GM12878 (cell line): ENCODE results near the gene FLACC1. TPM values are rescaled to one million over a fixed set of nuclear protein-coding genes. Genes with fewer than 3 reads are reported as not detected.

ENCODE experiments used
- ATAC-seq: fragments of 200-7000 bp; cut with Tn5 transposase; 3 replicates; pipeline ENCODE4 v1.9.1; 2020; ENCODE audit warnings: mild to moderate bottlenecking, moderate library complexity
- BruUV-seq: library from RNA; stranded (reverse); fragments of 400-500 nt; replicated peaks from 2 replicates; lab custom pipeline; 2021; lab: Mats Ljungman, UMichigan
- CTCF ChIA-PET: fragments of 300-600 bp; sonication (Branson Sonifier 250); formaldehyde crosslinking; extraction: SDS; loops from one replicate; lab custom pipeline; 2021; ENCODE audit warnings: inconsistent platforms; lab: Yijun Ruan, JAX
- POLR2A ChIA-PET: fragments of 350-600 bp; formaldehyde crosslinking; extraction: SDS; loops from one replicate; lab custom pipeline; 2021; ENCODE audit warnings: inconsistent platforms; lab: Charles Lee
- RAD21 ChIA-PET: fragments of 300-600 bp; sonication (Branson Sonifier 250); formaldehyde crosslinking; loops from one replicate; lab custom pipeline; 2023; ENCODE audit warnings: antibody characterized with exemption; ENCODE audit not compliant: unreplicated experiment; lab: Charles Lee
- SMC1A ChIA-PET: fragments of 300-600 bp; sonication (Branson Sonifier 250); formaldehyde crosslinking; loops from one replicate; lab custom pipeline; 2023; ENCODE audit not compliant: unreplicated experiment, uncharacterized antibody; lab: Charles Lee
- DNase-seq: peaks from one replicate; pipeline ENCODE4 v3.0.0-alpha.2; 2011; ENCODE audit warnings: low read depth, low spot score
- FAIRE-seq: peaks from 3 replicates; lab custom pipeline; 2011; peaks lifted over from hg19 to GRCh38; lab: Jason Lieb, UNC
- H2AFZ ChIP-seq: 2 replicates; pipeline ENCODE4 v1.6.0; 2011; ENCODE audit warnings: low read depth, low read length, control low read depth; ENCODE audit not compliant: control insufficient read depth
- H3K27ac ChIP-seq: 2 replicates; pipeline ENCODE4 v1.5.1; 2011; ENCODE audit warnings: control low read depth; ENCODE audit not compliant: control insufficient read depth, insufficient read depth
- H3K27me3 ChIP-seq, 2 experiments: replicated peaks in 1 of 2; 2 replicates each; pipeline versions ENCODE4 v1.6.0 to v1.6.1; 2011; ENCODE audit warnings: low read length in 1 of 2; ENCODE audit not compliant: control insufficient read depth in 2 of 2, insufficient read depth in 2 of 2
- H3K36me3 ChIP-seq, 2 experiments: 2 replicates each; pipeline ENCODE4 v1.5.1; 2011; ENCODE audit warnings: low read length in 1 of 2; ENCODE audit not compliant: control insufficient read depth in 2 of 2, insufficient read depth in 2 of 2
- H3K4me1 ChIP-seq: 2 replicates; pipeline ENCODE4 v1.6.1; 2011; ENCODE audit warnings: mild to moderate bottlenecking, low read length, moderate library complexity, mixed read lengths; ENCODE audit not compliant: control insufficient read depth, insufficient read depth
- H3K4me2 ChIP-seq: 2 replicates; pipeline ENCODE4 v1.6.0; 2011; ENCODE audit warnings: control low read depth; ENCODE audit not compliant: control insufficient read depth, insufficient read depth
- H3K4me3 ChIP-seq: fragments of 200-600 bp; sonication (generic); 2 replicates; pipeline ENCODE4 v1.5.1; 2016
- H3K79me2 ChIP-seq: 2 replicates; pipeline ENCODE4 v1.6.0; 2011; ENCODE audit warnings: low read length; ENCODE audit not compliant: control insufficient read depth, insufficient read depth
- H3K9ac ChIP-seq: 2 replicates; pipeline ENCODE4 v1.8.0; 2011; ENCODE audit warnings: low read length, control low read depth, mixed read lengths; ENCODE audit not compliant: control insufficient read depth, insufficient read depth
- H3K9me3 ChIP-seq: replicated peaks from 3 replicates; pipeline ENCODE4 v1.5.1; 2011; ENCODE audit warnings: mild to moderate bottlenecking, low read length; ENCODE audit not compliant: control insufficient read depth, insufficient read depth
- H4K20me1 ChIP-seq: 2 replicates; pipeline ENCODE4 v1.6.0; 2011; ENCODE audit not compliant: control insufficient read depth, insufficient read depth
- BHLHE40 ChIP-seq, 2 experiments: fragments of 450-650 bp in 1 of 2; IDR thresholded peaks; 2 replicates each; pipeline ENCODE4 v1.6.1; 2011 to 2017; ENCODE audit warnings: low read depth in 2 of 2, borderline replicate concordance in 1 of 2, improper control_type of control experiment in 1 of 2, low read length in 1 of 2, mild to moderate bottlenecking in 1 of 2
- CBFB ChIP-seq: IDR thresholded peaks from 2 replicates; pipeline ENCODE4 v1.6.1; 2016; ENCODE audit warnings: antibody characterized with exemption, low read depth
- CHD2 ChIP-seq: IDR thresholded peaks from 2 replicates; pipeline ENCODE4 v1.6.1; 2011; ENCODE audit warnings: low read depth, low read length, improper control_type of control experiment, borderline replicate concordance
- ESRRA ChIP-seq: IDR thresholded peaks from 2 replicates; pipeline ENCODE4 v1.6.1; 2012; ENCODE audit warnings: mild to moderate bottlenecking, low read length, improper control_type of control experiment
- FOXK2 ChIP-seq: fragments of 450-650 bp; IDR thresholded peaks from 2 replicates; pipeline ENCODE4 v1.6.1; 2017; ENCODE audit warnings: mild to moderate bottlenecking, moderate library complexity
- GABPA ChIP-seq: IDR thresholded peaks from 2 replicates; pipeline ENCODE4 v1.6.1; 2014; ENCODE audit warnings: antibody characterized with exemption, low read depth, mild to moderate bottlenecking, inconsistent platforms
- HCFC1 ChIP-seq: fragments of 150-350 bp; IDR thresholded peaks from 2 replicates; pipeline ENCODE4 v1.6.1; 2014; ENCODE audit warnings: low read length
- HDAC2 ChIP-seq: fragments of 200-600 bp; sonication (generic); IDR thresholded peaks from 2 replicates; pipeline ENCODE4 v1.6.1; 2017
- IRF4 ChIP-seq: IDR thresholded peaks from 2 replicates; pipeline ENCODE4 v1.6.1; 2011; ENCODE audit warnings: low read depth, low read length
- KAT2A ChIP-seq: conservative IDR thresholded peaks from 2 replicates; pipeline ENCODE4 v1.6.1; 2011; ENCODE audit warnings: low read depth, low read length; ENCODE audit not compliant: control insufficient read depth
- MYB ChIP-seq: fragments of 150-350 bp; IDR thresholded peaks from 2 replicates; pipeline ENCODE4 v1.6.1; 2014; ENCODE audit warnings: mild to moderate bottlenecking, low read depth, low read length, borderline replicate concordance
- NR2C2 ChIP-seq: IDR thresholded peaks from 2 replicates; pipeline ENCODE4 v1.6.1; 2011; ENCODE audit warnings: borderline replicate concordance, low read depth; ENCODE audit not compliant: control insufficient read depth, insufficient read length
- NR2F1 ChIP-seq: fragments of 450-650 bp; conservative IDR thresholded peaks from 2 replicates; pipeline ENCODE4 v1.6.1; 2017; ENCODE audit warnings: mild to moderate bottlenecking
- SMC3 ChIP-seq: IDR thresholded peaks from 2 replicates; pipeline ENCODE4 v1.6.1; 2011; ENCODE audit warnings: low read length, improper control_type of control experiment, borderline replicate concordance
- SREBF2 ChIP-seq: IDR thresholded peaks from 2 replicates; pipeline ENCODE4 v1.6.1; 2012; ENCODE audit warnings: mild to moderate bottlenecking, low read length
- TARDBP ChIP-seq: IDR thresholded peaks from 2 replicates; pipeline ENCODE4 v1.6.1; 2016; ENCODE audit warnings: borderline replicate concordance
- WGBS: methylation state at CpG from one replicate; pipeline ENCODE4 v1.1.6; 2016; ENCODE audit warnings: low lambda C conversion rate; ENCODE audit not compliant: insufficient replicate concordance, insufficient coverage; ENCODE audit errors: missing lambda C conversion rate; 5-methylcytosine and 5-hydroxymethylcytosine counted together
- in situ Hi-C: fragments of 300-500 bp; cut with MboI; formaldehyde crosslinking; loops from 9 replicates; pipeline ENCODE4 v1.14.3; 2018; ENCODE audit warnings: mixed read lengths
- intact Hi-C: fragments of 100-400 bp; cut with micrococcal nuclease; formaldehyde crosslinking; loops from one replicate; pipeline ENCODE4 v1.14.2; 2022; ENCODE audit not compliant: unreplicated experiment
- polyA plus RNA-seq, 11 experiments: library from polyadenylated mRNA; depleted of rRNA in 4 of 11; unstranded in 6 of 11; stranded (reverse) in 5 of 11; fragments of >200 nt; fragmentation: Nextera tagmentation in 4 of 11; fragmentation: Illumina TruSeq in 1 of 11; extraction: Ambion mirVana in 4 of 11; extraction: Trizol in 1 of 11; gene quantifications; 1 replicate in 1 of 11; 2 replicates in 10 of 11; pipeline versions ENCODE4 v1.2.1 to v1.2.3, GENCODE V29; 2011 to 2016; ENCODE audit warnings: inconsistent platforms in 2 of 11, missing spikeins in 2 of 11, low read depth in 1 of 11
- total RNA-seq, 4 experiments: library from RNA; depleted of rRNA in 3 of 4; stranded (reverse); fragments of >200 nt in 3 of 4; fragmentation: Illumina TruSeq in 1 of 4; extraction: Trizol in 1 of 4; gene quantifications; 2 replicates each; pipeline versions ENCODE4 v1.2.1 to v1.2.3, GENCODE V29; 2013 to 2021
- TF ChIP-seq, protein P1 (sequence below), 3 experiments: IDR thresholded peaks in 2 of 3; conservative IDR thresholded peaks in 1 of 3; 2 replicates each; pipeline ENCODE4 v1.5.1; 2011; ENCODE audit warnings: low read depth in 3 of 3, low read length in 3 of 3, mild to moderate bottlenecking in 3 of 3, control low read depth in 2 of 3, moderate library complexity in 2 of 3, inconsistent platforms in 1 of 3, mixed read lengths in 1 of 3; ENCODE audit not compliant: control insufficient read depth in 2 of 3, insufficient read depth in 1 of 3; ENCODE audit errors: extremely low read depth in 1 of 3
- TF ChIP-seq, protein P2 (sequence below): fragments of 450-650 bp; conservative IDR thresholded peaks from 2 replicates; pipeline ENCODE4 v1.6.1; 2017; ENCODE audit warnings: mild to moderate bottlenecking, moderate library complexity

Gene FLACC1
- total and polyA plus RNA-seq, 10 of the 15 experiments (the other 5 are each of a cell fraction or from before 2014, with no cell fraction given): 0.08 to 0.54 (median 0.30) TPM; not detected in 2

DNA sequence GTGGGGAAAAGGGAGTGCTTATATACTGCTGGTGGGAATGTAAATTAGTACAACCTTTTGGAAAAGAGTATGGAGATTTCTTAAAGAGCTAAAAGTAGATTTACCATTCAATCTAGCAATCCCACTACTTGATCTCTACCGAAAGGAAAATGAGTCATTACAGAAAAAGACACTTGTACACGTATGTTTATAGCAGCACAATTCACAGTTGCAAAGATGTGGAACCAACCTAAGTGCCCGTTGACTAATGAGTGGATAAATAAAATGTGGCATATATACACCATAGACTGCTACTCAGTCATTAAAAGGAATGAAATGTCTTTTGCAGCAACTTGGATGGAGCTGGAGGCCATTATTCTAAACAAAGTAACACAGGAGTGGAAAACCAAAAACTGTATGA is 29.5 kb downstream of the FLACC1 start:
- WGBS: 2% methylated on average over 3 of the region's 3 CpGs
- no peaks in the 10 kb centered on the region; the same call in 1 of the 3 replicates for H3K9me3 ChIP-seq
- no peak for FAIRE-seq
- no peaks in the 10 kb centered on the region for H3K4me1 ChIP-seq
- no peak for TF ChIP-seq TARDBP
- TF ChIP-seq HDAC2: no peak
- no peak for TF ChIP-seq GABPA
- no peak for TF ChIP-seq SREBF2
- TF ChIP-seq HCFC1: no peak
- TF ChIP-seq ESRRA: no peak
- no peak for TF ChIP-seq SMC3
- TF ChIP-seq, protein P1, sequence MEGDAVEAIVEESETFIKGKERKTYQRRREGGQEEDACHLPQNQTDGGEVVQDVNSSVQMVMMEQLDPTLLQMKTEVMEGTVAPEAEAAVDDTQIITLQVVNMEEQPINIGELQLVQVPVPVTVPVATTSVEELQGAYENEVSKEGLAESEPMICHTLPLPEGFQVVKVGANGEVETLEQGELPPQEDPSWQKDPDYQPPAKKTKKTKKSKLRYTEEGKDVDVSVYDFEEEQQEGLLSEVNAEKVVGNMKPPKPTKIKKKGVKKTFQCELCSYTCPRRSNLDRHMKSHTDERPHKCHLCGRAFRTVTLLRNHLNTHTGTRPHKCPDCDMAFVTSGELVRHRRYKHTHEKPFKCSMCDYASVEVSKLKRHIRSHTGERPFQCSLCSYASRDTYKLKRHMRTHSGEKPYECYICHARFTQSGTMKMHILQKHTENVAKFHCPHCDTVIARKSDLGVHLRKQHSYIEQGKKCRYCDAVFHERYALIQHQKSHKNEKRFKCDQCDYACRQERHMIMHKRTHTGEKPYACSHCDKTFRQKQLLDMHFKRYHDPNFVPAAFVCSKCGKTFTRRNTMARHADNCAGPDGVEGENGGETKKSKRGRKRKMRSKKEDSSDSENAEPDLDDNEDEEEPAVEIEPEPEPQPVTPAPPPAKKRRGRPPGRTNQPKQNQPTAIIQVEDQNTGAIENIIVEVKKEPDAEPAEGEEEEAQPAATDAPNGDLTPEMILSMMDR (IDR thresholded peaks at IDR 0.05 in 2 of 3, conservative IDR thresholded peaks at IDR 0.05 in 1 of 3; ENCODE audit: control insufficient read depth in 2 of 3, extremely low read depth in 1 of 3, insufficient read depth in 1 of 3, low read depth in 3 of 3, low read length in 3 of 3): no peak
- TF ChIP-seq BHLHE40 (IDR thresholded peaks at IDR 0.05; ENCODE audit: borderline replicate concordance in 1 of 2, low read depth in 2 of 2, low read length in 1 of 2): no peak
- no peak for TF ChIP-seq NR2C2
- TF ChIP-seq MYB: no peak
- TF ChIP-seq CBFB: no peak
- TF ChIP-seq CHD2: no peak
- no peak for TF ChIP-seq NR2F1
- no peak for TF ChIP-seq KAT2A
- no peak for TF ChIP-seq FOXK2
- TF ChIP-seq IRF4: no peak
- TF ChIP-seq, protein P2, sequence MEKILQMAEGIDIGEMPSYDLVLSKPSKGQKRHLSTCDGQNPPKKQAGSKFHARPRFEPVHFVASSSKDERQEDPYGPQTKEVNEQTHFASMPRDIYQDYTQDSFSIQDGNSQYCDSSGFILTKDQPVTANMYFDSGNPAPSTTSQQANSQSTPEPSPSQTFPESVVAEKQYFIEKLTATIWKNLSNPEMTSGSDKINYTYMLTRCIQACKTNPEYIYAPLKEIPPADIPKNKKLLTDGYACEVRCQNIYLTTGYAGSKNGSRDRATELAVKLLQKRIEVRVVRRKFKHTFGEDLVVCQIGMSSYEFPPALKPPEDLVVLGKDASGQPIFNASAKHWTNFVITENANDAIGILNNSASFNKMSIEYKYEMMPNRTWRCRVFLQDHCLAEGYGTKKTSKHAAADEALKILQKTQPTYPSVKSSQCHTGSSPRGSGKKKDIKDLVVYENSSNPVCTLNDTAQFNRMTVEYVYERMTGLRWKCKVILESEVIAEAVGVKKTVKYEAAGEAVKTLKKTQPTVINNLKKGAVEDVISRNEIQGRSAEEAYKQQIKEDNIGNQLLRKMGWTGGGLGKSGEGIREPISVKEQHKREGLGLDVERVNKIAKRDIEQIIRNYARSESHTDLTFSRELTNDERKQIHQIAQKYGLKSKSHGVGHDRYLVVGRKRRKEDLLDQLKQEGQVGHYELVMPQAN: no peak
- H3K36me3 ChIP-seq: no peaks in the 10 kb centered on the region
- CTCF ChIA-PET: no interaction called here
- no peaks in the 10 kb centered on the region for H4K20me1 ChIP-seq
- H3K27ac ChIP-seq: no peak overlapping the region
- H3K79me2 ChIP-seq: no peaks in the 10 kb centered on the region
- in situ Hi-C loops (no loop called here), intact Hi-C loops (no loop called here)
- no peak overlapping the region for H3K4me2 ChIP-seq
- no peak overlapping the region for H3K9ac ChIP-seq
- peak; percentile 45 for ATAC-seq
- no peak overlapping the region for H3K4me3 ChIP-seq
- BruUV-seq: no TSS peak
- H3K27me3 ChIP-seq: no peaks in the 10 kb centered on the region
- no peak overlapping the region for H2AFZ ChIP-seq
- SMC1A ChIA-PET: interaction anchor here (0.7 to 0.8 kb wide), 3 partner anchors 13 to 31 kb away, joined by 3 to 4 read pairs (median 3); no protein-coding TSS in a partner anchor
- no peak for DNase-seq
- RAD21 ChIA-PET: interaction anchor here (1.1 kb wide), 1 partner anchor 67 kb away, joined by 4 read pairs; the partner anchor contains the start of gene CASP8
- POLR2A ChIA-PET: no interaction called here
